Erythroblast (primary cell): ENCODE data around the gene RHO.

Experiments used
- GATA1 ChIP-seq: IDR thresholded peaks from 2 replicates; pipeline ENCODE4 v1.6.1; 2011; ENCODE audit warnings: low read depth, mild to moderate bottlenecking, control low read depth, low read length, moderate library complexity
- POLR2A ChIP-seq: IDR thresholded peaks from 2 replicates; pipeline ENCODE4 v1.6.1; 2011; ENCODE audit warnings: mild to moderate bottlenecking, low read length

DNA sequence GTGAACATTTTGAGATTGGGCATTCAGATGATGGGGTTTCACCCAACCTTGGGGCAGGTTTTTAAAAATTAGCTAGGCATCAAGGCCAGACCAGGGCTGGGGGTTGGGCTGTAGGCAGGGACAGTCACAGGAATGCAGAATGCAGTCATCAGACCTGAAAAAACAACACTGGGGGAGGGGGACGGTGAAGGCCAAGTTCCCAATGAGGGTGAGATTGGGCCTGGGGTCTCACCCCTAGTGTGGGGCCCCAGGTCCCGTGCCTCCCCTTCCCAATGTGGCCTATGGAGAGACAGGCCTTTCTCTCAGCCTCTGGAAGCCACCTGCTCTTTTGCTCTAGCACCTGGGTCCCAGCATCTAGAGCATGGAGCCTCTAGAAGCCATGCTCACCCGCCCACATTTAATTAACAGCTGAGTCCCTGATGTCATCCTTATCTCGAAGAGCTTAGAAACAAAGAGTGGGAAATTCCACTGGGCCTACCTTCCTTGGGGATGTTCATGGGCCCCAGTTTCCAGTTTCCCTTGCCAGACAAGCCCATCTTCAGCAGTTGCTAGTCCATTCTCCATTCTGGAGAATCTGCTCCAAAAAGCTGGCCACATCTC is 6.1 kb downstream of the RHO start:
- no peak for TF ChIP-seq POLR2A
- no peak for TF ChIP-seq GATA1
